H9 (cell line): ENCODE results near the gene NFKB2. TPM values are rescaled to one million over a fixed set of nuclear protein-coding genes. Genes with fewer than 3 reads are reported as not detected.

Experiments used
- DNase-seq: peaks from one replicate; pipeline ENCODE4 v3.0.0-alpha.2; 2017
- H2AFZ ChIP-seq: one replicate; pipeline ENCODE4 v1.6.1; 2013; ENCODE audit warnings: mild to moderate bottlenecking, low read length, control low read depth, moderate library complexity
- H2AK5ac ChIP-seq: 2 replicates; pipeline ENCODE4 v1.6.1; 2013; ENCODE audit warnings: low read length, control low read depth, mixed read lengths; ENCODE audit not compliant: insufficient read length
- H2BK120ac ChIP-seq: one replicate; pipeline ENCODE4 v1.6.1; 2013; ENCODE audit warnings: low read depth, mild to moderate bottlenecking, low read length, control low read depth, inconsistent platforms; ENCODE audit not compliant: poor library complexity, severe bottlenecking
- H2BK12ac ChIP-seq: 2 replicates; pipeline ENCODE4 v1.6.1; 2013; ENCODE audit warnings: low read length, control low read depth, mixed read lengths, low read depth; ENCODE audit not compliant: insufficient read length
- H2BK15ac ChIP-seq: 2 replicates; pipeline ENCODE4 v1.6.1; 2013; ENCODE audit warnings: low read depth, low read length, control low read depth
- H2BK20ac ChIP-seq: one replicate; pipeline ENCODE4 v1.6.1; 2013; ENCODE audit warnings: low read depth, mild to moderate bottlenecking, low read length, control low read depth, inconsistent platforms; ENCODE audit not compliant: poor library complexity, severe bottlenecking
- H2BK5ac ChIP-seq: 2 replicates; pipeline ENCODE4 v1.6.1; 2013; ENCODE audit warnings: low read length, control low read depth, mixed read lengths; ENCODE audit not compliant: insufficient read length
- H3K14ac ChIP-seq: 2 replicates; pipeline ENCODE4 v1.6.1; 2013; ENCODE audit warnings: low read length, control low read depth; ENCODE audit not compliant: insufficient read depth
- H3K18ac ChIP-seq: 2 replicates; pipeline ENCODE4 v1.6.1; 2013; ENCODE audit warnings: low read depth, mild to moderate bottlenecking, mixed read lengths, low read length, control low read depth; ENCODE audit not compliant: insufficient read length
- H3K23ac ChIP-seq: 2 replicates; pipeline ENCODE4 v1.6.1; 2013; ENCODE audit warnings: low read length, control low read depth, mixed read lengths, low read depth; ENCODE audit not compliant: insufficient read length
- H3K23me2 ChIP-seq: 2 replicates; pipeline ENCODE4 v1.6.1; 2013; ENCODE audit warnings: low read depth, mild to moderate bottlenecking, mixed read lengths, low read length, control low read depth; ENCODE audit not compliant: insufficient read length, poor library complexity, severe bottlenecking
- H3K27ac ChIP-seq: 2 replicates; pipeline ENCODE4 v1.5.1; 2013; ENCODE audit warnings: low read length, control low read depth, mixed read lengths, low read depth; ENCODE audit not compliant: insufficient read length
- H3K27me3 ChIP-seq: 2 replicates; pipeline ENCODE4 v1.6.1; 2013; ENCODE audit warnings: low read length, control low read depth, inconsistent platforms; ENCODE audit not compliant: insufficient read depth
- H3K4ac ChIP-seq: 2 replicates; pipeline ENCODE4 v1.6.1; 2013; ENCODE audit warnings: low read depth, mild to moderate bottlenecking, control low read depth, inconsistent platforms, low read length, moderate library complexity
- H3K4me1 ChIP-seq: 2 replicates; pipeline ENCODE4 v1.6.1; 2013; ENCODE audit warnings: low read length, control low read depth, inconsistent platforms; ENCODE audit not compliant: insufficient read depth
- H3K4me2 ChIP-seq: 2 replicates; pipeline ENCODE4 v1.6.1; 2013; ENCODE audit warnings: low read length, control low read depth, mixed read lengths; ENCODE audit not compliant: insufficient read length, insufficient read depth
- H3K56ac ChIP-seq: 2 replicates; pipeline ENCODE4 v1.6.1; 2013; ENCODE audit warnings: low read depth, mild to moderate bottlenecking, mixed read lengths, low read length, control low read depth; ENCODE audit not compliant: insufficient read length
- H3K79me1 ChIP-seq: 2 replicates; pipeline ENCODE4 v1.6.1; 2013; ENCODE audit warnings: low read depth, mild to moderate bottlenecking, moderate library complexity, low read length, control low read depth, inconsistent platforms; ENCODE audit not compliant: insufficient read depth, poor library complexity, severe bottlenecking
- H3K79me2 ChIP-seq: 2 replicates; pipeline ENCODE4 v1.6.1; 2013; ENCODE audit warnings: low read length, control low read depth, inconsistent platforms; ENCODE audit not compliant: insufficient read depth
- H3K9ac ChIP-seq: 2 replicates; pipeline ENCODE4 v1.6.1; 2013; ENCODE audit warnings: low read length, control low read depth, mixed read lengths; ENCODE audit not compliant: insufficient read length; ENCODE audit errors: extremely low read depth
- H3K9me3 ChIP-seq: one replicate; pipeline ENCODE4 v1.6.1; 2013; ENCODE audit warnings: low read depth, low read length, inconsistent platforms; ENCODE audit not compliant: control insufficient read depth
- H3T11ph ChIP-seq: one replicate; pipeline ENCODE4 v1.6.1; 2013; ENCODE audit warnings: mild to moderate bottlenecking, low read length, control low read depth, inconsistent platforms
- H4K20me1 ChIP-seq: one replicate; pipeline ENCODE4 v1.6.1; 2013; ENCODE audit not compliant: control insufficient read depth, insufficient read length, insufficient read depth
- H4K5ac ChIP-seq: 2 replicates; pipeline ENCODE4 v1.6.1; 2013; ENCODE audit warnings: low read depth, mild to moderate bottlenecking, mixed read lengths, low read length, control low read depth; ENCODE audit not compliant: insufficient read length
- H4K8ac ChIP-seq: replicated peaks from 2 replicates; pipeline ENCODE4 v1.6.1; 2013; ENCODE audit warnings: low read length, control low read depth, mixed read lengths, low read depth; ENCODE audit not compliant: insufficient read length
- H4K91ac ChIP-seq: 2 replicates; pipeline ENCODE4 v1.6.1; 2013; ENCODE audit warnings: low read depth, mild to moderate bottlenecking, moderate library complexity, mixed read lengths, low read length, control low read depth; ENCODE audit not compliant: insufficient read length
- H3K27ac Mint-ChIP-seq, 3 experiments: 2 replicates in 2 of 3; 3 replicates in 1 of 3; pipeline ENCODE4 v1.8.0; 2020 to 2021; ENCODE audit warnings: mixed read lengths in 3 of 3, mild to moderate bottlenecking in 1 of 3, moderate library complexity in 1 of 3
- H3K27me3 Mint-ChIP-seq: 2 replicates; pipeline ENCODE4 v1.8.0; 2021; ENCODE audit warnings: low read depth, mild to moderate bottlenecking, moderate library complexity, mixed read lengths
- H3K36me3 Mint-ChIP-seq, 3 experiments: 2 replicates in 2 of 3; 3 replicates in 1 of 3; pipeline ENCODE4 v1.8.0; 2020 to 2021; ENCODE audit warnings: low read depth in 3 of 3, mixed read lengths in 3 of 3; ENCODE audit not compliant: insufficient read depth in 1 of 3
- H3K4me1 Mint-ChIP-seq, 2 experiments: 2 replicates each; pipeline ENCODE4 v1.8.0; 2020; ENCODE audit warnings: mixed read lengths in 2 of 2
- H3K4me3 Mint-ChIP-seq, 2 experiments: 2 replicates in 1 of 2; 3 replicates in 1 of 2; pipeline ENCODE4 v1.8.0; 2020 to 2021; ENCODE audit warnings: mild to moderate bottlenecking in 2 of 2, mixed read lengths in 2 of 2, moderate library complexity in 1 of 2
- H3K9me3 Mint-ChIP-seq, 2 experiments: 2 replicates in 1 of 2; 3 replicates in 1 of 2; pipeline ENCODE4 v1.8.0; 2020; ENCODE audit warnings: mild to moderate bottlenecking in 2 of 2, mixed read lengths in 2 of 2, moderate library complexity in 1 of 2
- WGBS: extraction: QIAGEN DNeasy Blood & Tissue Kit; methylation state at CpG from one replicate; pipeline ENCODE4 v1.1.7; 2013; ENCODE audit warnings: missing lambda C conversion rate, low lambda C conversion rate, mixed read lengths; ENCODE audit not compliant: insufficient read length; ENCODE audit errors: extremely low coverage; 5-methylcytosine and 5-hydroxymethylcytosine counted together
- total RNA-seq: library from RNA; stranded (reverse); gene quantifications from 2 replicates; pipeline ENCODE4 v1.2.1, GENCODE V29; 2021
- TF ChIP-seq, protein P1 (sequence below): fragments of 200-600 bp; sonication (generic); conservative IDR thresholded peaks from 3 replicates; pipeline ENCODE4 v1.8.0; 2021; ENCODE audit warnings: antibody characterized with exemption, mild to moderate bottlenecking

The NFKB2 gene
- total RNA-seq, 1 experiment from 2014 or later: 23.7 TPM

DNA sequence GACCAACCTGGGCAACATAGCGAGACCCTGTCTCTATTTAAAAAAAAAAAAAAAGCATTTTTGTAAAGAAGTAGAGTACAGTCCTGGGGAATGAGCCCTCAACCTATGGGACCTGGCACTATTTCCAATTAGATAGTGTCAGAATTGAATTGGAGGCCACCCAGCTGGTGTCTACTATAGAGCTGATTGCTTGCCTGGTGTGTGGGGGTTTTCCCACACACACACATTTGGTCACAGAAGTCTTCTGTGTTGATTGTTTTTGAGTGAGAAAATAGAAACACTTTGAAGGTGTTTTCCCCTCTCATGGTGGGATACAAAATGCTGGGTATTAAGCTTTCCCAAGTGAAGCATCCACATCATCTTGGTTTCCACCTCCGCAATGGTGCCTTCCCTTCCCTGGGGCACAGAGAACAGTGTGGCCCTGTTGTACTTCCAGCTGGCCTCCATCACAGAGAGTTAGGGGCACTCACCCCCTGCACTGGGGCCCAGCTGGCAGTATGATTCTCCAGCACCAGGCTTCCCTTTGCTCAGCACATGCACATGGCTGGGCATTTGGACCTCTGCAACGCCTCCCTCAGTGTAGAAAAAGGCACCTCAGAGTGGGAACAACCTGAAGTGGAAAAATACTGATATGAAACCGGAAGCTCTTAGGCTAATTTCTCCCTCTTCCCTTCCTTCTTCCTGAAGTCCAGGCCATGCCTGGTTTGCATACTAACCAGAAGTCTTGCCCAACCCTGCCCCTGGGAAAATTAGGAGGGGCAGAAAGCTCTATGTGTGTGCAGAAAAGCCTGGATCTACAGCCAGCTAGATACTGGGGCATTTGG lies 10.7 kb upstream of the NFKB2 start:
- Mint-ChIP-seq H3K36me3 (peaks cover 4 to 21% (median 12%) of the 10 kb centered on the region in 3 experiments), H3K4me1 (0 out of 4 replicates have a peak, but pooled peaks cover 0 to 2% of the 10 kb centered on the region in 2 experiments), H3K27me3 (peaks cover 6% of the 10 kb centered on the region), H3K4me3 (no peak overlapping the region), H3K27ac (peak overlapping the region in 1 of 3 experiments; percentile 72; a peak in 1 of 7 replicates), H3K9me3 (no peaks in the 10 kb centered on the region)
- Histone ChIP-seq H3K23ac (no peak overlapping the region), H2BK20ac (no peak overlapping the region), H2AFZ (no peak overlapping the region), H3K9me3 (no peaks in the 10 kb centered on the region), H3K9ac (no peak overlapping the region), H2BK12ac (no peak overlapping the region), H3K27me3 (no peaks in the 10 kb centered on the region), H4K8ac (no peak overlapping the region), H3K79me2 (no peaks in the 10 kb centered on the region), H2BK5ac (no peak overlapping the region), H3T11ph (no peak overlapping the region), H3K18ac (no peak overlapping the region), H3K79me1 (no peaks in the 10 kb centered on the region), H4K20me1 (no peaks in the 10 kb centered on the region), H3K56ac (no peak overlapping the region), H2BK15ac (no peak overlapping the region), H3K27ac (no peak overlapping the region), H3K4me1 (no peaks in the 10 kb centered on the region), H2BK120ac (no peak overlapping the region), H3K14ac (no peak overlapping the region), H4K91ac (no peak overlapping the region), H2AK5ac (no peak overlapping the region), H3K4me2 (no peak overlapping the region), H3K23me2 (no peaks in the 10 kb centered on the region), H3K4ac (no peak overlapping the region), H4K5ac (no peak overlapping the region)
- TF ChIP-seq, protein P1, sequence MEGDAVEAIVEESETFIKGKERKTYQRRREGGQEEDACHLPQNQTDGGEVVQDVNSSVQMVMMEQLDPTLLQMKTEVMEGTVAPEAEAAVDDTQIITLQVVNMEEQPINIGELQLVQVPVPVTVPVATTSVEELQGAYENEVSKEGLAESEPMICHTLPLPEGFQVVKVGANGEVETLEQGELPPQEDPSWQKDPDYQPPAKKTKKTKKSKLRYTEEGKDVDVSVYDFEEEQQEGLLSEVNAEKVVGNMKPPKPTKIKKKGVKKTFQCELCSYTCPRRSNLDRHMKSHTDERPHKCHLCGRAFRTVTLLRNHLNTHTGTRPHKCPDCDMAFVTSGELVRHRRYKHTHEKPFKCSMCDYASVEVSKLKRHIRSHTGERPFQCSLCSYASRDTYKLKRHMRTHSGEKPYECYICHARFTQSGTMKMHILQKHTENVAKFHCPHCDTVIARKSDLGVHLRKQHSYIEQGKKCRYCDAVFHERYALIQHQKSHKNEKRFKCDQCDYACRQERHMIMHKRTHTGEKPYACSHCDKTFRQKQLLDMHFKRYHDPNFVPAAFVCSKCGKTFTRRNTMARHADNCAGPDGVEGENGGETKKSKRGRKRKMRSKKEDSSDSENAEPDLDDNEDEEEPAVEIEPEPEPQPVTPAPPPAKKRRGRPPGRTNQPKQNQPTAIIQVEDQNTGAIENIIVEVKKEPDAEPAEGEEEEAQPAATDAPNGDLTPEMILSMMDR: no peak
- no CpG with 5 or more reads among the region's 4 CpGs for WGBS
- no peak for DNase-seq
